Dedifferentiated amniotic fluid mesenchymal stem cell (primary cell): ENCODE data around the gene SCGB1C1.
A peak's percentile ranks its signal among the peaks of the same experiment; 100 is the strongest.
"Not testable (repeated sequence)": the region's sequence is repeated elsewhere in the genome, so short reads cannot be mapped to it uniquely, and the experiment has no call there.

ENCODE experiments used
- DNase-seq: peaks from one replicate; pipeline ENCODE4 v3.0.0-alpha.2; 2016; ENCODE audit errors: extremely low spot score

Gene SCGB1C1

GRCh38 chr11:218815-219593 lies 26.1 kb downstream of the SCGB1C1 start:
- no peak for DNase-seq

GRCh38 chr11:220641-221215 lies 27.9 kb downstream of the SCGB1C1 start:
- DNase-seq, result not testable (repeated sequence)

- no peak for DNase-seq
Observed at GRCh38 chr11:221539-221938, 28.7 kb downstream of the SCGB1C1 start.

- no peak for DNase-seq
Observed at GRCh38 chr11:221998-222789, 29.3 kb downstream of the SCGB1C1 start.

- no peak for DNase-seq
Observed at GRCh38 chr11:223026-223789, 30.3 kb downstream of the SCGB1C1 start.

GRCh38 chr11:223884-224283 lies 31.0 kb downstream of the SCGB1C1 start:
- DNase-seq, result no peak

GRCh38 chr11:224424-224823 lies 31.5 kb downstream of the SCGB1C1 start:
- no peak for DNase-seq

GRCh38 chr11:225734-226453 lies 33.0 kb downstream of the SCGB1C1 start:
- DNase-seq, result no peak

- DNase-seq, result no peak
Observed at GRCh38 chr11:227824-228379, 35.0 kb downstream of the SCGB1C1 start.

- no peak for DNase-seq
Observed at GRCh38 chr11:230431-230830, 37.6 kb downstream of the SCGB1C1 start.

GRCh38 chr11:232783-233565 lies 40.1 kb downstream of the SCGB1C1 start:
- DNase-seq, result no peak

GRCh38 chr11:235180-235579 lies 42.3 kb downstream of the SCGB1C1 start:
- DNase-seq, result no peak

GRCh38 chr11:235609-235996 lies 42.7 kb downstream of the SCGB1C1 start:
- DNase-seq, result no peak

GRCh38 chr11:235997-236773 lies 43.3 kb downstream of the SCGB1C1 start, which contains the start of gene SIRT3:
SIRT3 (minus strand) TSS chr11:236342; CDS start chr11:236328, 14 bp downstream.
- DNase-seq, result peak; percentile 35

GRCh38 chr11:236774-237767 lies 44.2 kb downstream of the SCGB1C1 start, which contains the start of gene PSMD13:
PSMD13 (plus strand) TSS chr11:236976; CDS start chr11:237050, 74 bp downstream.
- DNase-seq, result peak; percentile 85

- not testable (repeated sequence) for DNase-seq
Observed at GRCh38 chr11:238346-238745, 45.5 kb downstream of the SCGB1C1 start.

GRCh38 chr11:240315-240714 lies 47.4 kb downstream of the SCGB1C1 start:
- no peak for DNase-seq

GRCh38 chr11:241634-242033 lies 48.8 kb downstream of the SCGB1C1 start:
- no peak for DNase-seq
